Panc1 (cell line): ENCODE results near the gene RNASE7. TPM values are rescaled to one million over a fixed set of nuclear protein-coding genes. Genes with fewer than 3 reads are reported as not detected.

Source experiments
- ATAC-seq: fragments of 200-7000 bp; cut with Tn5 transposase; 2 replicates; pipeline ENCODE4 v1.9.1; 2020; ENCODE audit warnings: mild to moderate bottlenecking, moderate library complexity
- BruUV-seq: library from RNA; stranded (reverse); fragments of 400-500 nt; replicated peaks from 2 replicates; lab custom pipeline; 2021; lab: Mats Ljungman, UMichigan
- CTCF ChIA-PET: fragments of 300-600 bp; sonication (Branson Sonifier 250); formaldehyde crosslinking; loops from one replicate; lab custom pipeline; 2022; ENCODE audit warnings: antibody characterized with exemption; lab: Charles Lee
- POLR2A ChIA-PET: fragments of 300-600 bp; sonication (Branson Sonifier 250); formaldehyde crosslinking; loops from one replicate; lab custom pipeline; 2022; ENCODE audit warnings: antibody characterized with exemption; lab: Charles Lee
- DNase-seq: peaks from one replicate; pipeline ENCODE4 v3.0.0-alpha.2; 2010; ENCODE audit warnings: low read depth, low spot score
- H3K27ac ChIP-seq: 2 replicates; pipeline ENCODE4 v1.5.1; 2011; ENCODE audit warnings: mild to moderate bottlenecking, low read length, inconsistent platforms
- H3K27me3 ChIP-seq: fragments of 200-500 bp; sonication (Bioruptor generic); 2 replicates; pipeline ENCODE4 v1.6.0; 2014; ENCODE audit warnings: low read length, inconsistent platforms; ENCODE audit not compliant: control insufficient read depth, insufficient read depth
- H3K36me3 ChIP-seq: fragments of 200-500 bp; sonication (Bioruptor generic); 2 replicates; pipeline ENCODE4 v1.5.1; 2014; ENCODE audit warnings: inconsistent platforms, mild to moderate bottlenecking, low read length, moderate library complexity; ENCODE audit not compliant: control insufficient read depth, insufficient read depth
- H3K4me1 ChIP-seq: 2 replicates; pipeline ENCODE4 v1.5.1; 2011; ENCODE audit warnings: inconsistent platforms, mild to moderate bottlenecking, low read length, moderate library complexity; ENCODE audit not compliant: control insufficient read depth, insufficient read depth
- H3K4me3 ChIP-seq, 2 experiments: 2 replicates each; pipeline ENCODE4 v1.5.1; 2011 to 2012; ENCODE audit warnings: low read depth in 2 of 2, low read length in 2 of 2, mild to moderate bottlenecking in 2 of 2, inconsistent platforms in 1 of 2, moderate library complexity in 1 of 2
- H3K9me3 ChIP-seq: fragments of 200-500 bp; sonication (Bioruptor generic); 2 replicates; pipeline ENCODE4 v1.5.1; 2014; ENCODE audit warnings: low read depth, mild to moderate bottlenecking, inconsistent platforms, low read length, moderate library complexity; ENCODE audit not compliant: control insufficient read depth, insufficient read depth
- POLR2AphosphoS5 ChIP-seq: IDR thresholded peaks from 2 replicates; pipeline ENCODE4 v1.6.1; 2012; ENCODE audit warnings: mild to moderate bottlenecking, low read depth, low read length, moderate library complexity
- SIN3A ChIP-seq: IDR thresholded peaks from 2 replicates; pipeline ENCODE4 v1.6.1; 2012; ENCODE audit warnings: low read depth, mild to moderate bottlenecking, low read length, moderate library complexity, borderline replicate concordance; ENCODE audit not compliant: insufficient read depth
- TCF7L2 ChIP-seq: IDR thresholded peaks from 2 replicates; pipeline ENCODE4 v1.6.1; 2011; ENCODE audit warnings: mild to moderate bottlenecking, low read depth, low read length, inconsistent platforms
- in situ Hi-C: cut with HindIII; loops from 2 replicates; pipeline ENCODE4 v1.10.0; 2016; ENCODE audit warnings: low sequenced_read_pairs, low pct_unique_long_range_greater_than_20kb
- intact Hi-C: fragments of 100-400 bp; cut with micrococcal nuclease; formaldehyde crosslinking; loops from one replicate; pipeline ENCODE4 v1.10.0; 2022; ENCODE audit not compliant: unreplicated experiment
- total RNA-seq: library from RNA; stranded (reverse); gene quantifications from one replicate; pipeline ENCODE4 v1.2.1, GENCODE V29; 2021; ENCODE audit not compliant: unreplicated experiment
- TF ChIP-seq, protein P1 (sequence below), 2 experiments: IDR thresholded peaks; 2 replicates each; pipeline ENCODE4 v1.6.1; 2011 to 2012; ENCODE audit warnings: low read depth in 2 of 2, control low read depth in 1 of 2, low read length in 1 of 2, mild to moderate bottlenecking in 1 of 2, moderate library complexity in 1 of 2; ENCODE audit not compliant: insufficient read depth in 1 of 2
- TF ChIP-seq, protein P2 (sequence below): fragments of 450-650 bp; IDR thresholded peaks from 2 replicates; pipeline ENCODE4 v1.5.1; 2017; ENCODE audit warnings: mild to moderate bottlenecking

RNASE7 gene
- total RNA-seq, 1 experiment from 2014 or later = not detected

DNA sequence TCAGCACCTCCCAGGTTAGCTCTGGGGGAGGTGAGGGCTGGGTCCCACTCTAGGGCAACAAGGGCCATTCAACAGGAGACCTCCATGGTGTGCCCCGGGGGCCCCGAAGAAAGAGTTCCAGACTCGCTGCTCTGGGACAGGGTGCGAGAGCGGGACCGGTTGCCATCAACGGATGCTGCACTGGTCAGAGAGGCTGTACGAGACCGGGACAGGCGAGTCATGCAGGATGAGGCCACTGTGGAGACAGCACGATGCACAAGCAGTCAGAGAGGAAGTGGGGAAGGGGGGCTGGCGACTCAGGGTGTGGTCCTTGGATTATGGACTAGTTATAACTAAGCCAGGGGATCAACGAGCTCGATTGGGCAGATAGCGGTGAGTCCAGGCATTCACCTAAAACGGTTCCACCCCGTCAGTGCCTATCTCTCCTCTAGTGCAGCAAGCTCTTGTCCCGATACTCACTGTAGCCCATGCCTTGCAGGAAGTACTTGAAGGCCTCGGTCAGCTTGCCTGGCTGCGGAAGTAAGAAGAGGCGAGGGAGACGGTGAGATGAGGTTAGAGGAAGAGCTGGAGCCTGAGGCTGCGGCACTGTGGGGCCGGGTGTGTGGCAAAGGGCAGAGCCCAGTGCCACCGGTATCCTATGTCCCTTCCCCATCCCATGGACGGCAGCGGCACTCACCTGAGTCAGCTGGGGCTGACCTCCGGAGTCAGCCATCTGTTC lies 24.5 kb upstream of the RNASE7 start:
- BruUV-seq = no TSS peak
- Histone ChIP-seq H3K4me3 (no peak overlapping the region), H3K27me3 (peaks cover 2% of the 10 kb centered on the region; the same call in 1 of the 2 replicates), H3K4me1 (no peaks in the 10 kb centered on the region), H3K36me3 (no peaks in the 10 kb centered on the region), H3K27ac (no peak overlapping the region), H3K9me3 (no peaks in the 10 kb centered on the region)
- in situ Hi-C loops (no loop called here), intact Hi-C loops (no loop called here)
- CTCF ChIA-PET = no interaction called here
- POLR2A ChIA-PET = interaction anchor here (0.5 kb wide), 1 partner anchor 345 kb away, joined by 7 read pairs; no protein-coding TSS in a partner anchor
- no peak for ATAC-seq
- no peak for TF ChIP-seq POLR2AphosphoS5
- TF ChIP-seq, protein P1, sequence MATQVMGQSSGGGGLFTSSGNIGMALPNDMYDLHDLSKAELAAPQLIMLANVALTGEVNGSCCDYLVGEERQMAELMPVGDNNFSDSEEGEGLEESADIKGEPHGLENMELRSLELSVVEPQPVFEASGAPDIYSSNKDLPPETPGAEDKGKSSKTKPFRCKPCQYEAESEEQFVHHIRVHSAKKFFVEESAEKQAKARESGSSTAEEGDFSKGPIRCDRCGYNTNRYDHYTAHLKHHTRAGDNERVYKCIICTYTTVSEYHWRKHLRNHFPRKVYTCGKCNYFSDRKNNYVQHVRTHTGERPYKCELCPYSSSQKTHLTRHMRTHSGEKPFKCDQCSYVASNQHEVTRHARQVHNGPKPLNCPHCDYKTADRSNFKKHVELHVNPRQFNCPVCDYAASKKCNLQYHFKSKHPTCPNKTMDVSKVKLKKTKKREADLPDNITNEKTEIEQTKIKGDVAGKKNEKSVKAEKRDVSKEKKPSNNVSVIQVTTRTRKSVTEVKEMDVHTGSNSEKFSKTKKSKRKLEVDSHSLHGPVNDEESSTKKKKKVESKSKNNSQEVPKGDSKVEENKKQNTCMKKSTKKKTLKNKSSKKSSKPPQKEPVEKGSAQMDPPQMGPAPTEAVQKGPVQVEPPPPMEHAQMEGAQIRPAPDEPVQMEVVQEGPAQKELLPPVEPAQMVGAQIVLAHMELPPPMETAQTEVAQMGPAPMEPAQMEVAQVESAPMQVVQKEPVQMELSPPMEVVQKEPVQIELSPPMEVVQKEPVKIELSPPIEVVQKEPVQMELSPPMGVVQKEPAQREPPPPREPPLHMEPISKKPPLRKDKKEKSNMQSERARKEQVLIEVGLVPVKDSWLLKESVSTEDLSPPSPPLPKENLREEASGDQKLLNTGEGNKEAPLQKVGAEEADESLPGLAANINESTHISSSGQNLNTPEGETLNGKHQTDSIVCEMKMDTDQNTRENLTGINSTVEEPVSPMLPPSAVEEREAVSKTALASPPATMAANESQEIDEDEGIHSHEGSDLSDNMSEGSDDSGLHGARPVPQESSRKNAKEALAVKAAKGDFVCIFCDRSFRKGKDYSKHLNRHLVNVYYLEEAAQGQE (IDR thresholded peaks at IDR 0.05; ENCODE audit: insufficient read depth in 1 of 2, low read depth in 2 of 2, low read length in 1 of 2) = no peak
- TF ChIP-seq, protein P2, sequence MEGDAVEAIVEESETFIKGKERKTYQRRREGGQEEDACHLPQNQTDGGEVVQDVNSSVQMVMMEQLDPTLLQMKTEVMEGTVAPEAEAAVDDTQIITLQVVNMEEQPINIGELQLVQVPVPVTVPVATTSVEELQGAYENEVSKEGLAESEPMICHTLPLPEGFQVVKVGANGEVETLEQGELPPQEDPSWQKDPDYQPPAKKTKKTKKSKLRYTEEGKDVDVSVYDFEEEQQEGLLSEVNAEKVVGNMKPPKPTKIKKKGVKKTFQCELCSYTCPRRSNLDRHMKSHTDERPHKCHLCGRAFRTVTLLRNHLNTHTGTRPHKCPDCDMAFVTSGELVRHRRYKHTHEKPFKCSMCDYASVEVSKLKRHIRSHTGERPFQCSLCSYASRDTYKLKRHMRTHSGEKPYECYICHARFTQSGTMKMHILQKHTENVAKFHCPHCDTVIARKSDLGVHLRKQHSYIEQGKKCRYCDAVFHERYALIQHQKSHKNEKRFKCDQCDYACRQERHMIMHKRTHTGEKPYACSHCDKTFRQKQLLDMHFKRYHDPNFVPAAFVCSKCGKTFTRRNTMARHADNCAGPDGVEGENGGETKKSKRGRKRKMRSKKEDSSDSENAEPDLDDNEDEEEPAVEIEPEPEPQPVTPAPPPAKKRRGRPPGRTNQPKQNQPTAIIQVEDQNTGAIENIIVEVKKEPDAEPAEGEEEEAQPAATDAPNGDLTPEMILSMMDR = no peak
- no peak for TF ChIP-seq SIN3A
- no peak for TF ChIP-seq TCF7L2
- no peak for DNase-seq

- H3K4me3 ChIP-seq = no peak overlapping the region
- no peaks in the 10 kb centered on the region for H3K4me1 ChIP-seq
- no peaks in the 10 kb centered on the region for H3K36me3 ChIP-seq
- ATAC-seq (no peak), DNase-seq (no peak)
- in situ Hi-C loops (no loop called here), intact Hi-C loops (no loop called here)
- no peak for TF ChIP-seq POLR2AphosphoS5
- TF ChIP-seq, protein P1 (IDR thresholded peaks at IDR 0.05; ENCODE audit: insufficient read depth in 1 of 2, low read depth in 2 of 2, low read length in 1 of 2) = no peak
- TF ChIP-seq TCF7L2 = no peak
- TF ChIP-seq, protein P2 = no peak
- no peak for TF ChIP-seq SIN3A
- no peak overlapping the region for H3K27ac ChIP-seq
- POLR2A ChIA-PET = interaction anchor here (0.5 kb wide), 1 partner anchor 346 kb away, joined by 7 read pairs; no protein-coding TSS in a partner anchor
- peaks cover 2% of the 10 kb centered on the region; the same call in 1 of the 2 replicates for H3K27me3 ChIP-seq
- H3K9me3 ChIP-seq = no peaks in the 10 kb centered on the region
- CTCF ChIA-PET = no interaction called here
- BruUV-seq = no TSS peak
These were observed 23.9 kb upstream of the RNASE7 start for GRCh38 chr14:21018286-21018685.
